Caco-2 (cell line): ENCODE results near the gene TRANK1. TPM values are rescaled to one million over a fixed set of nuclear protein-coding genes. Genes with fewer than 3 reads are reported as not detected.
"Not testable (repeated sequence)": the region's sequence is repeated elsewhere in the genome, so short reads cannot be mapped to it uniquely, and the experiment has no call there.

Experiments
- BruUV-seq: library from RNA; stranded (reverse); fragments of 400-500 nt; replicated peaks from 2 replicates; lab custom pipeline; 2021; lab: Mats Ljungman, UMichigan
- CTCF ChIA-PET: fragments of 300-600 bp; sonication (Branson Sonifier 250); formaldehyde crosslinking; loops from one replicate; lab custom pipeline; 2022; ENCODE audit warnings: antibody characterized with exemption; lab: Charles Lee
- POLR2A ChIA-PET: fragments of 300-600 bp; sonication (Branson Sonifier 250); formaldehyde crosslinking; loops from one replicate; lab custom pipeline; 2022; ENCODE audit warnings: antibody characterized with exemption; lab: Charles Lee
- DNase-seq, 2 experiments: peaks; one replicate each; pipeline versions ENCODE4 v3.0.0 to v3.0.0-alpha.2; 2020 to 2022
- H3K27me3 ChIP-seq: replicated peaks from 2 replicates; pipeline ENCODE4 v1.6.0; 2011; ENCODE audit warnings: low read length; ENCODE audit not compliant: control insufficient read depth, insufficient read depth
- H3K36me3 ChIP-seq: 2 replicates; pipeline ENCODE4 v1.5.1; 2011; ENCODE audit warnings: low read length; ENCODE audit not compliant: control insufficient read depth, insufficient read depth
- H3K4me1 ChIP-seq: fragments of 250-450 bp; sonication (Bioruptor Pico); 2 replicates; pipeline ENCODE4 v1.5.1; 2020; ENCODE audit warnings: mild to moderate bottlenecking
- H3K4me3 ChIP-seq: 2 replicates; pipeline ENCODE4 v1.5.1; 2011; ENCODE audit warnings: low read depth, mild to moderate bottlenecking, control low read depth, low read length
- H3K9me3 ChIP-seq: fragments of 250-450 bp; sonication (Bioruptor Pico); 2 replicates; pipeline ENCODE4 v1.5.1; 2020; ENCODE audit warnings: mild to moderate bottlenecking, moderate library complexity
- H3K27ac Mint-ChIP-seq: one replicate; pipeline ENCODE4 v1.8.0; 2022; ENCODE audit warnings: mixed read lengths; ENCODE audit not compliant: unreplicated experiment
- H3K27me3 Mint-ChIP-seq: one replicate; pipeline ENCODE4 v1.8.0; 2022; ENCODE audit warnings: mixed read lengths; ENCODE audit not compliant: insufficient read depth, unreplicated experiment
- H3K36me3 Mint-ChIP-seq: one replicate; pipeline ENCODE4 v1.8.0; 2022; ENCODE audit warnings: mild to moderate bottlenecking, mixed read lengths; ENCODE audit not compliant: insufficient read depth, unreplicated experiment
- H3K4me1 Mint-ChIP-seq: one replicate; pipeline ENCODE4 v1.8.0; 2022; ENCODE audit warnings: low read depth, mixed read lengths; ENCODE audit not compliant: unreplicated experiment
- H3K4me3 Mint-ChIP-seq: one replicate; pipeline ENCODE4 v1.8.0; 2022; ENCODE audit warnings: mild to moderate bottlenecking, moderate library complexity, mixed read lengths; ENCODE audit not compliant: unreplicated experiment
- H3K9me3 Mint-ChIP-seq: one replicate; pipeline ENCODE4 v1.8.0; 2022; ENCODE audit warnings: mixed read lengths; ENCODE audit not compliant: unreplicated experiment
- CTCF ChIP-seq, 2 experiments: fragments of 200-600 bp in 1 of 2; IDR thresholded peaks; 1 replicate in 1 of 2; 2 replicates in 1 of 2; pipeline versions ENCODE4 v1.5.1 to v1.8.0; 2011 to 2022; ENCODE audit warnings: antibody characterized with exemption in 1 of 2, control low read depth in 1 of 2, inconsistent platforms in 1 of 2, low read depth in 1 of 2, low read length in 1 of 2, mild to moderate bottlenecking in 1 of 2, moderate library complexity in 1 of 2; ENCODE audit not compliant: insufficient read depth in 1 of 2, severe bottlenecking in 1 of 2, unreplicated experiment in 1 of 2
- intact Hi-C: fragments of 100-400 bp; cut with micrococcal nuclease; formaldehyde crosslinking; loops from one replicate; pipeline ENCODE4 v1.10.0; 2022; ENCODE audit not compliant: unreplicated experiment
- total RNA-seq: library from RNA; stranded (reverse); gene quantifications from 2 replicates; pipeline ENCODE4 v1.2.3, GENCODE V29; 2022

Gene TRANK1
- total RNA-seq, 1 experiment from 2014 or later = 4.3 TPM

DNA sequence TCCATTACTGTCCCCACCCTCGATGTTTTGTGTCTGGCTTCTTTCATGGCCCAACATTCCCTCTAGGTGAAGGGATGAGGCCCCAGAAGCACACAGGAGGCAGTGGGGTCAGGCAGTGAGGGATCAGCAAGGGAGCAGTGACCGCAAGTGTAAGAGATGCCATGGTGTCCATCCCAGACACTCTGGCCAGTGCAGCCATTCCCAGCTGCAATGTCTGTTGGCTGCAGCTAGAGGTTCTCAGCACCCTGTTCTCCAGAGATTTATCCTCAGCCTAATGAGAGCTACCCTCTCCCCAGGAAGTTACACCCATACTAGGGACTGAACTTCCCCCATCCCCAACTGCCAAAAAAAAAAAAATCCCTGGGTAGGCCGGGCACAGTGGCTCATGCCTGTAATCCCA, 40.2 kb downstream of the TRANK1 start:
- H3K9me3 Mint-ChIP-seq = no peaks in the 10 kb centered on the region
- no peaks in the 10 kb centered on the region for H3K36me3 Mint-ChIP-seq
- no peaks in the 10 kb centered on the region for H3K27me3 Mint-ChIP-seq
- Histone ChIP-seq H3K9me3 (no peaks in the 10 kb centered on the region), H3K36me3 (no peaks in the 10 kb centered on the region), H3K27me3 (no peaks in the 10 kb centered on the region), H3K4me1 (0 out of 2 replicates have a peak, but pooled peaks cover 8% of the 10 kb centered on the region), H3K4me3 (no peak overlapping the region)
- intact Hi-C loops = loop anchor here (1.0 kb wide), 2 partner anchors 54 to 309 kb away; no protein-coding TSS in a partner anchor
- POLR2A ChIA-PET = interaction anchor here (0.7 kb wide), 2 partner anchors 54 to 133 kb away, joined by 4 to 5 read pairs; no protein-coding TSS in a partner anchor
- DNase-seq = peak in 1 of 2 experiments; percentile 44
- CTCF ChIA-PET = interaction anchor here (0.6 to 3.2 kb wide), 5 partner anchors 15 to 88 kb away, joined by 4 to 75 read pairs (median 9); partner anchors contain the start of genes EPM2AIP1, MLH1 and TRANK1
- H3K4me1 Mint-ChIP-seq = peaks cover 22% of the 10 kb centered on the region
- peak in 1 of 2 experiments; percentile 67 for TF ChIP-seq CTCF (IDR thresholded peaks at IDR 0.05; ENCODE audit: insufficient read depth in 1 of 2, low read depth in 1 of 2, low read length in 1 of 2, severe bottlenecking in 1 of 2, unreplicated experiment in 1 of 2)
- no peak overlapping the region for H3K27ac Mint-ChIP-seq
- no peak overlapping the region for H3K4me3 Mint-ChIP-seq
- BruUV-seq = no TSS peak

DNA sequence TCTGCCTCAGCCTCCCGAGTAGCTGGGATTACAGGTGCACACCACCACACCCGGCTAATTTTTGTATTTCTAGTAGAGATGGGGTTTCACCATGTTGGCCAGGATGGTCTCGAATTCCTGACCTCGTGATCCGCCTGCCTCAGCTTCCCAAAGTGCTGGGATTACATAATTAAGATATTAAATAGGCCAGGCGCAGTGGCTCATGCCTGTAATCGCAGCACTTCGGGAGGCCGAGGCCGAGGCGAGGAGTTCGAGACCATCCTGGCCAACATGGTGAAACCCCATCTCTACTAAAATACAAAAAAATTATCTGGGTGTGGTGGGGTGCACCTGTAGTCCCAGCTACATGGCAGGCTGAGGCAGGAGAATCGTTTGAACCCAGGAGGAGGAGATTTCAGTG, 40.8 kb downstream of the TRANK1 start:
- intact Hi-C loops = loop anchor here (1.0 kb wide), 2 partner anchors 54 to 309 kb away; no protein-coding TSS in a partner anchor
- BruUV-seq, DNase-seq, H3K27ac Mint-ChIP-seq, H3K4me3 ChIP-seq, H3K27me3 Mint-ChIP-seq, H3K4me1 ChIP-seq, H3K4me3 Mint-ChIP-seq, H3K9me3 Mint-ChIP-seq, H3K36me3 ChIP-seq, H3K9me3 ChIP-seq, H3K27me3 ChIP-seq, H3K36me3 Mint-ChIP-seq: not testable (repeated sequence)
- CTCF ChIA-PET = interaction anchor here (1.1 to 3.2 kb wide), 4 partner anchors 16 to 89 kb away, joined by 6 to 75 read pairs (median 10); partner anchors contain the start of genes EPM2AIP1, MLH1 and TRANK1
- POLR2A ChIA-PET = interaction anchor here (0.7 kb wide), 2 partner anchors 54 to 134 kb away, joined by 4 to 5 read pairs; no protein-coding TSS in a partner anchor
- peaks cover 22% of the 10 kb centered on the region for H3K4me1 Mint-ChIP-seq

DNA sequence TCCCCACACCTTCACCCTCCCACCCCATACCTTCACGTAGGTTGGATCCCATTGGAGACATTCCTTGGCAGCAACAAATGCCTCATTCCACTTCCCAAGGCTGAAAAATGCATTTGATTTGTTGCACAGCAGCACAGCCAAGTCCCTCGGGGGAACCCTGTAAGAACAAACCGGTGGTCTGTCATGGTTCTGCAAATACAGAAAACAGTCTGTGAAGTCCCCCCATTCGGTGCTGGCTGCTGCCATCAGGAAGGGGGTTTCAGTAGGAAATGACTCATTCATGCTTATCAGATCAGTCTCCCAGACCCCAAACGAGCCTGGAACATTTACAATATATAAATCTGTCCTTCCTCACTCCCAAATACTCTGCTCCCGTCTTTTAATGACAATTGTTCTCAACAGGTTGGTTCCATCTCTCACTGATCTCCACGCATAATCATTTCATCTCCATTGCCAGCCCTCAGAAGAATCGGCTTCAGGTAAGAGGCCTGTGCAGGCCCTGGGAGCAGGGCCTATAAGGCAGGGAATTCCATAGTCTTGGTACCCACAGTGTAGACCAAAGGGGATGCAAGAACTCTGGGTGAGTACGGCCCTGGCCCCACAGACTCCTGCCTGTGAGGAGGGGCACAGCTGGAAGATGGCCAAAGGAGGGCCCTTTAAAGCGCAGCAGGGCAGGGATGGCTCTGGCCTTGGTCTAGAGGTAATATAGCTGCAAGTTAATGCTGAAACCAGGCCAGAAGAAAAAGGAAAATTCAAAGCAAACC, 41.6 kb downstream of the TRANK1 start:
- CTCF ChIA-PET = interaction anchor here (1.3 kb wide), 1 partner anchor 55 kb away, joined by 4 read pairs; no protein-coding TSS in a partner anchor
- no peaks in the 10 kb centered on the region for H3K36me3 Mint-ChIP-seq
- Histone ChIP-seq H3K4me3 (no peak overlapping the region), H3K27me3 (no peaks in the 10 kb centered on the region), H3K9me3 (no peaks in the 10 kb centered on the region), H3K4me1 (0 out of 2 replicates have a peak, but pooled peaks cover 6% of the 10 kb centered on the region), H3K36me3 (no peaks in the 10 kb centered on the region)
- DNase-seq = no peak
- H3K4me3 Mint-ChIP-seq = no peak overlapping the region
- peaks cover 22% of the 10 kb centered on the region for H3K4me1 Mint-ChIP-seq
- no peak overlapping the region for H3K27ac Mint-ChIP-seq
- TF ChIP-seq CTCF (IDR thresholded peaks at IDR 0.05; ENCODE audit: insufficient read depth in 1 of 2, low read depth in 1 of 2, low read length in 1 of 2, severe bottlenecking in 1 of 2, unreplicated experiment in 1 of 2) = no peak
- intact Hi-C loops = no loop called here
- no TSS peak for BruUV-seq
- POLR2A ChIA-PET = no interaction called here
- H3K9me3 Mint-ChIP-seq = no peaks in the 10 kb centered on the region
- no peaks in the 10 kb centered on the region for H3K27me3 Mint-ChIP-seq
